ENCODE data around the gene GMFB.

DNA sequence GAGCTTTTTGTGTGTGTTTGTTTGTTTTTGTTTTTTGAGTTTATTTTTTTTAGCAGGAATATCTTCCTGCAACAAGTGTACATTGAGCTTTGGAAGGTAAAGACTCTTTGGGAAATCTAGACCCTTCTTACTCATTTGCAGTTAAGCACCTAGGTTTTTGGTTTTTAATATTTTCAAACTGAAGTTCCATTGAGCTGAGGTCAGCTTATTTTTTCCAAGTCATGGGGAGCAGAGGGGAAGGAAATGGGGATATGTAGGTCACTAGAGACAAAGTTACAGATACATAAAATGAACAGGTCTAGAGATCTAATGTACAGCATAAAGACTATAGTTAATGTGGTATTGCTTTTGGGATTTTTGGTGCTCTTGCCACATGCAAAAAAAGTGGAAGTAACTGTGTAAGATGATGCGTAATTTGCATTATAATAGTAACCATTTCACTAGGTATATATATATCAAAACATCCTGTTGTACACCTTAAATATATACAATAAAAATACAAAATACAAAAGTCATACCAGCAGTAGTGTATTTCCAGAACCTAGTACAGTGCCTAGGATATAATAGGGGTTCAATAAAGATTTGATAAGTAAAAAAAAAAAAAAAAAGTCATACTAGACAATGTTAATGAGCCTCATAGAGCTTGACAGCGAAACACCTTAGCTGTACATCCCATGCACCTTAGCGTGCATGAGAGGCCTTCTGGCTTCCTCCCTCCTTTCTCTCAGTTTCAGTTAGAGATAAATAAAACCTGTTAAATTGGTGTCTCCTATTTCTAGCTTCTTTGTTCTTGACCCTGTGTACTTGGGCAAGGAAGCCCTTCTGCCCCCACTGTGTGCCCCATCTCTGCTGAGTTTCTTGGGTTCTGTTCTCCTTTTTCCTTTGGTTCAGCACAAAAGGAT lies 43.6 kb upstream of the GMFB start:
- TF ChIP-seq, protein P1, sequence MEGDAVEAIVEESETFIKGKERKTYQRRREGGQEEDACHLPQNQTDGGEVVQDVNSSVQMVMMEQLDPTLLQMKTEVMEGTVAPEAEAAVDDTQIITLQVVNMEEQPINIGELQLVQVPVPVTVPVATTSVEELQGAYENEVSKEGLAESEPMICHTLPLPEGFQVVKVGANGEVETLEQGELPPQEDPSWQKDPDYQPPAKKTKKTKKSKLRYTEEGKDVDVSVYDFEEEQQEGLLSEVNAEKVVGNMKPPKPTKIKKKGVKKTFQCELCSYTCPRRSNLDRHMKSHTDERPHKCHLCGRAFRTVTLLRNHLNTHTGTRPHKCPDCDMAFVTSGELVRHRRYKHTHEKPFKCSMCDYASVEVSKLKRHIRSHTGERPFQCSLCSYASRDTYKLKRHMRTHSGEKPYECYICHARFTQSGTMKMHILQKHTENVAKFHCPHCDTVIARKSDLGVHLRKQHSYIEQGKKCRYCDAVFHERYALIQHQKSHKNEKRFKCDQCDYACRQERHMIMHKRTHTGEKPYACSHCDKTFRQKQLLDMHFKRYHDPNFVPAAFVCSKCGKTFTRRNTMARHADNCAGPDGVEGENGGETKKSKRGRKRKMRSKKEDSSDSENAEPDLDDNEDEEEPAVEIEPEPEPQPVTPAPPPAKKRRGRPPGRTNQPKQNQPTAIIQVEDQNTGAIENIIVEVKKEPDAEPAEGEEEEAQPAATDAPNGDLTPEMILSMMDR (IDR thresholded peaks at IDR 0.05; ENCODE audit: extremely low read depth in 1 of 2, insufficient read depth in 1 of 2, low read depth in 1 of 2, low read length in 2 of 2) = no peak
- TF ChIP-seq POLR2AphosphoS5 (IDR thresholded peaks at IDR 0.05; ENCODE audit: insufficient read depth, low read depth, low read length) = no peak
- no peak for TF ChIP-seq EZH2 (IDR thresholded peaks at IDR 0.05; ENCODE audit: borderline replicate concordance, low read depth, low read length, severe bottlenecking)
- TF ChIP-seq, protein P2, sequence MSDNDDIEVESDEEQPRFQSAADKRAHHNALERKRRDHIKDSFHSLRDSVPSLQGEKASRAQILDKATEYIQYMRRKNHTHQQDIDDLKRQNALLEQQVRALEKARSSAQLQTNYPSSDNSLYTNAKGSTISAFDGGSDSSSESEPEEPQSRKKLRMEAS (IDR thresholded peaks at IDR 0.05; ENCODE audit: insufficient read depth, insufficient read length) = no peak
- no peak for TF ChIP-seq POLR2A (IDR thresholded peaks at IDR 0.05; ENCODE audit: low read depth, low read length)
